ENCODE results near the gene ZSCAN5B.

DNA sequence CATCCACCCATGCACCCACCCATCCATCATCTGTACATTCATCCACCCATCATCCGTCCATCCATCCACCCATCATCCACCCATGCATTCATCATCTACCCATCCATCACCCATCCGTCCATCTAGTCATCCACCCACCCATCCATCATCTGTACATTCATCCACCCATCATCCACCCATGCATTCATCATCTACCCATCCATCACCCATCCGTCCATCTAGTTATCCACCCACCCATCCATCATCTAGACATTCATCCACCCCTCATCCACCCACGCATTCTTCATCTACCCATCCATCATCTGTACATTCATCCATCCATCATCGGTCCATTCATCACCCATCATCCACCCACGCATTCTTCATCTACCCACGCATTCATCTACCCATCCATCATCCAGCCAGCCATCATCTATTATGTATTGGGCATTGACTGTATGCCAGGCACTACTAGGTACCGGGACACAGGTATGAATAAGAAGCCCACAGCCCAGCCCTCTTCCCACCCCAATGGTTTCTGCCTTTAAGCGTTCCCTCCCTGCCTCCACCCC, 38.5 kb downstream of the ZSCAN5B start:
- TF ChIP-seq CTCF (IDR thresholded peaks at IDR 0.05) (no peak), POLR2AphosphoS5 (IDR thresholded peaks at IDR 0.05) (no peak), EP300 (IDR thresholded peaks at IDR 0.05) (no peak), POLR2A (IDR thresholded peaks at IDR 0.05) (no peak)
